ELR (cell line): ENCODE measurements around the gene METTL24.
A peak's percentile ranks its signal among the peaks of the same experiment; 100 is the strongest.
"Not testable (repeated sequence)": the region's sequence is repeated elsewhere in the genome, so short reads cannot be mapped to it uniquely, and the experiment has no call there.

Experiments used
- DNase-seq: peaks from one replicate; pipeline ENCODE4 v3.0.0-alpha.2; 2015; ENCODE audit warnings: low read depth

The METTL24 gene

DNA sequence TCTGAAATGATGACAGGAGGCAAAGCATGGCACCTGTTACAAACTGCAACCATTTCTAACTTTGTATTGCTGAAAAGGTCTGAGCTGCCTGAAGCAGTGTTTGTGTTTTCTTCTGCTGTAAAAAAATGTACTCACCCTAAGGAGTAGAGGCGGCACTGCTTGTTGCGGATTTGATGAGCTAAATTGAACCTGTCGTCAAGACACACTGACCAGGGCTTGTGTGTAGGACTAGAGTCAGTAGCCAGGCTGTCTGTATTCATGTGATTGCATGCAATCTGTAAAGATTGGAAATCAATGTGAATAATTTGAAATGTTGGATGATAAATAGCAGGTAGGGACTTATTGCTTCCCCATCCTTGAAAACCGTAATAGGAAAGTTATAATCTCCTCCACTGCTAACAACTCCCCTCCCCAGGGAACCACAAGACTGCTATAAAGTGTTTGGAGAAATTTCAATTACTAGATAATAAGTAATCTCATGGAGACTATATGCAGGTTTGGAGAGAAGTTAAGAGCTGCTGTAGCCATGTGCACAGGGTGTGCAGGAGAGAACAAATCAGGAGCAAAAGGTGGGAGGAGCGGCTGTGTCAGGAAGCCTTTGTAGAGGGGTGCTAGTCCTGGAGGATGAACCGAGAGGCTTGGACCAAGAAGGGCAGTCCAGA lies 42.8 kb downstream of the METTL24 start:
- DNase-seq, result no peak

GRCh38 chr6:110310861-110311446 lies 47.2 kb downstream of the METTL24 start:
- no peak for DNase-seq

DNA sequence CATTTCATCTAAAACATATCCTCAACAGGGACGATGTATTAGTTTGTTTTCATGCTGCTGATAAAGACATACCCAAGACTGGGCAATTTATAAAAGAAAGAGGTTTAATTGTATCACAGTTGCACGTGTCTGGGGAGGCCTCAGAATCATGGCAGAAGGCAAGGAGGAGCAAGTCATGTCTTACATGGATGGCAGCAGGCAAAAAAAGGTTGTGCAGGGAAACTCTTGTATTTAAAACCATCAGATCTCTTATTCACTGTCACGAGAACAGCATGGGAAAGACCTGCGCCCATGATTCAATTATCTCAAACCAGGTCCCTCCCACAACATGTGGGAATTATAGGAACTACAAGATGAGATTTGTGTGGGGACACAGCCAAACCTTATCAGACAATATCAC lies 48.7 kb downstream of the METTL24 start:
- DNase-seq, result not testable (repeated sequence)

DNA sequence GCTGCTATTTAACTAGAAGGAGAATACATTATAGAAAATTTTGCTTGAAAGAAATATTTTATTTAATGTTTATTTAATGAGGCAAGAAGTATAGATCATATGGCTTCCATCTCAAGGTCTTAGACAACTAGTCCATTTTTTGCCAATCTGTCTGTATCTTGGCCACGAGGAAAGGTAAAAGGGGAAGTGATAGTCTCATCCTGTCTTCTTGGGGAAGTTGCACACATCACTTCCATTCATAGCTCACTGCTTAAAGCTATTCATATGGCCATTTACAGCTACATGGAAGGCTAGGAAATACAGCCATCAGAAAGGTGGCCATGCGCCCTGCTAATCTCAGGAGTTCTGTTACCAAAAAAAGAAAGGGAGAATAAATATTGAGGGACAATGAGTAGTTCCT lies 50.8 kb downstream of the METTL24 start:
- no peak for DNase-seq

DNA sequence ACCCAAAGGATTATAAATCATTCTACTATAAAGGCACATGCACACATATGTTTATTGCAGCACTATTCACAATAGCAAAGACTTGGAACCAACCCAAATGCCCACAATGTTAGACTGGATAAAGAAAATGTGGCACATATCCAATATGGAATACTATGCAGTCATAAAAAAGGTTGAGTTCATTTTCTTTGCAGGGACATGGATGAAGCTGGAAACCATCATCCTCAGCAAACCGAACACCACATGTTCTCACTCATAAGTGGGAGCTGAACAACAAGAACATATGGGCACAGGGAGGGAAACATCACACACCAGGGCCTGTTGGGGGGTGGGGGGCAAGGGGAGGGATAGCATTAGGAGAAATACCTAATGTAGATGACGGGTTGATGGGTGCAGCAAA lies 52.3 kb downstream of the METTL24 start:
- DNase-seq, result not testable (repeated sequence)

GRCh38 chr6:110303692-110304091 lies 54.5 kb downstream of the METTL24 start:
- not testable (repeated sequence) for DNase-seq

- DNase-seq, result no peak
Observed at GRCh38 chr6:110298916-110299315, 59.2 kb downstream of the METTL24 start.

DNA sequence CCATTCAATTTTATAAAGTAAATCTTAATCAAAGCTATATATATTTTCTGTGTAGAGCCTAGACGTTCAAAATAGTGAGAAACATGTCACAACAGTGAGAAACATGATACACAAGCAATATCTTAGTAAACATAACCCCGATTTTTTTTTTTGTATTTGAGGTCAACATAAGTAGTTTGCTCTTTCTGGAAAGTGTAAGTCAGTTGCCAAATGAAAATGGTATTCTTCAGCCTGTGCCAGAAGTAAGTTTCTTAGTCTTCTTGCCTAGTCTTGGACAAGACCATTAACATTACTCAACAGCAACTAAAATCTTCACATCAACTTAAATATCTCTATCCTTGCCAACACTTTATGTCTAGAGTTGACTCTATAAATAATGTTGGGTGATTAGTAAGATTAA lies 59.7 kb downstream of the METTL24 start:
- DNase-seq, result no peak

DNA sequence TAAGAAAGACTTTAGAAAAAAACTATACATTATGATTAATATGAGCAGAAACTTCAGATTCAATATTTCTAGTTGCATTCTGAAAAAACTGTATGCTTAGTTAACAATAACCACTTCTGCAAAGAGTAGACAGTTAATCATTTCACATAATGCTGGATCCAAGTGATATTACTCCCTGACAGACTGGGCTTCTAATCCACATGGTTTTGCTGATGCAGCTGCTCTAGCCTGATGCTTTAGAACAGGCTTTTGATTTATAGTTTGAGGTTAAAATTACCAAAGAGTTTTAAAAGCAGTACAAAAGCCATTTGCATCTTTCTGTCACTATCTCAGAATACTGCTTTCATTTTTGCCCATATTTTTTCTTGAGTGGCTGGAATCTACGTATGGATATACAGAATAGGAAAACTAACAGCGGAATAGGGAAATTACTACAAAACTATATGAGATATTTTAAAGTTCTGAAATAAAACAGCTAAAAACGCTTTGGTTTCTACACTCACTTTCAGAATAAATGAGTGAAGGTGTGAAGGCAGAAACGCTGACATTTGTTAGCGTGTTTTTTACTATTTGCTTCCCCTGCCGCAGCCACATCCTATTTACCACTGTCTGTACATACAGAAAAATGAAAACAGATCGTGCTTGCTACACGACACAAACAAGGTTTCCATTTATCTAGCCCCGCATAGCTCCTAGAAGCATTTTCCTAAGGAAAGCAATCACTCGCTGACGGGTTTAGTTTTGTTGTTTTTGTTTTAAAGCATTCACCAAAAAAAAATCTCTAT lies 61.7 kb downstream of the METTL24 start:
- DNase-seq, result no peak

- DNase-seq, result no peak
Observed at GRCh38 chr6:110295451-110296165, 62.5 kb downstream of the METTL24 start.

- no peak for DNase-seq
Observed at GRCh38 chr6:110287462-110288341, 70.4 kb downstream of the METTL24 start.

DNA sequence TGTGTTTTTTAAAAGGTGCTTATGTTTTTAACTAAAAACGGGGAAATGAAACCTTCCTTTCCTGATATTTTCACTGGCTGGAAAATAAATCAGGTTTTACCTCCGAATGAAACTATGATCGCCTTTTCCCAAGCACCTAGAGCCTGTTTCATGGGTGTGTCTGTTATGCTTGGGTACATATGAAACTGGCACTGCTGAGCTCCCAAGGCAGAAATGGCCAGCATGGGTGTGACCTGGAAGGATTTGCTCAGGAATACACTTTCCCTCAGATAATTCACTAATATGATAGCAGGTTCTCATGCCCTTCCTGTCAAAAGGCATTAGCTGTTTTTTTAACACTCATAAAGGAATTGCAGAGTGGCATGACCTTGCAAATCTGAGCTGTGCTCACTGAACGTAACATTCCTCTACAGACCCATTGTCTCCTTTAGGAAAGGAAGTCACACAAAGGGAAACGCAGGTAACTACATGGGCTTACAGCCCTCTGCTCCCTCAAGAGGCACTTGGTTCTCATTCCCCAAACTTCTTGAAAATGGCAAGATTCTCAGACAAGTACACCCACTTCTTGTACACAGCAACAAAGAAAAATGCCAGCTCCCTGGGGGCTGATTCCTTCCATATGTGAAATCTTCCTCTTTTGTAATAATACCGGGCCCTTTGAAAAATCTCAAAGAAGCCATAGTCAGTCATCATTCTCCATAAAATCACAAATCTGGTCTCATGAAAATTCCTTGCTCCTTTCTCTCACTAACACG lies 72.7 kb downstream of the METTL24 start:
- DNase-seq, result no peak

DNA sequence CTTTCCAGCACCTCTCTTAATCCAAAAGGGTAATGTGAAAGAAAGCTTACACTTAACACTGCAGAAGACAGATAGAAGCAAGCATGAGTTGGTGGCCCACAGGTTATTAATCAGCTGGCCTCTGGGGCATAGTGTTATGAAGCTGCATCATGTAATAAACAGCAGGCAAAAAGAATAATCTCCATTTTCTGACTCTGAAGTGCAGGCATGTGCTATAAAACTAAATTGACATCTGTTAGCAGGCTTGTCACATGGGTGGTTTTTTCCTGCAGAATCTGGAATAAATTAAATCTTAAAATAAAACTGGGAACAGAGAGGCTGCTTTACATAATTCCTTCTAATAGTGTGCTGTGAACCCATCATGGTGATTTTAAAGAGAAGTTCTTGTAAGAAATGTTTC lies 73.3 kb downstream of the METTL24 start:
- DNase-seq, result no peak

DNA sequence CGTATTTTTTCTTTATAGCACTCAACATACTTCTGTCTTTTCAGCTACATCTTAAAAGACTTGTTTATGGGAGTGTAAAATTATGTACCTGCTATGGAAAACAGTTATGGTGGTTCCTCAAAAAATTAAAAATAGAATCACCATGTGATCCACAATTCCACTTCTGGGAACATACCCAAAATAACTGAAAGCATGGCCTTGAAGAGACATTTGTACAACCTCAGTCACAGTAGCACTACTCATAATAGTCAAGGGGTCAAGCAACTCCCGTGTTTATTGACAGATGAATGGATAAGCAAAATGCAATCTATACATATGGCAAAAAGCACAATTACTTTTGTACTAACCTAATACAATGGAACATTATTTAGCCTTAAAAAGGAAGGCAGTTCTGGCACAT lies 74.5 kb downstream of the METTL24 start:
- no peak for DNase-seq

GRCh38 chr6:110282412-110282811 lies 75.7 kb downstream of the METTL24 start:
- DNase-seq, result no peak

GRCh38 chr6:110277100-110277665 lies 81.0 kb downstream of the METTL24 start:
- no peak for DNase-seq

GRCh38 chr6:110272781-110273180 lies 85.4 kb downstream of the METTL24 start:
- not testable (repeated sequence) for DNase-seq

- no peak for DNase-seq
Observed at GRCh38 chr6:110271732-110272022, 86.5 kb downstream of the METTL24 start.

- peak; percentile 1 for DNase-seq
Observed at GRCh38 chr6:110270165-110270564, 88.0 kb downstream of the METTL24 start.

- no peak for DNase-seq
Observed at GRCh38 chr6:110269623-110270022, 88.5 kb downstream of the METTL24 start.

GRCh38 chr6:110266996-110267395 lies 91.2 kb downstream of the METTL24 start:
- DNase-seq, result no peak
